ENCODE measurements around the gene TDP1. TPM values are rescaled to one million over a fixed set of nuclear protein-coding genes. Genes with fewer than 3 reads are reported as not detected.

TDP1 gene
- total and polyA plus RNA-seq, 2 experiments from 2014 or later, result 11.8 to 12.6 TPM

GRCh38 chr14:90000935-90001334 is 45.2 kb downstream of the TDP1 start:
- H3K27me3 ChIP-seq (replicated peaks; ENCODE audit: insufficient read depth), result no peaks in the 10 kb centered on the region
- no peaks in the 10 kb centered on the region for H3K9me3 ChIP-seq (ENCODE audit: low read depth)
- H3K79me2 ChIP-seq (ENCODE audit: insufficient read depth), result no peaks in the 10 kb centered on the region
- H3K27ac ChIP-seq, result no peak overlapping the region
- H3K36me3 ChIP-seq (ENCODE audit: low read depth), result peaks cover 8% of the 10 kb centered on the region; the same call in 1 of the 2 replicates
- H3K4me1 ChIP-seq (ENCODE audit: insufficient read depth), result no peaks in the 10 kb centered on the region
- no peak overlapping the region for H3K4me3 ChIP-seq
- no peak overlapping the region for H3K4me2 ChIP-seq (ENCODE audit: unreplicated experiment)
- H4K20me1 ChIP-seq (ENCODE audit: insufficient read depth), result no peaks in the 10 kb centered on the region
- H3F3A ChIP-seq (ENCODE audit: insufficient read depth), result no peaks in the 10 kb centered on the region
- H3K9me2 ChIP-seq (ENCODE audit: insufficient read depth), result no peaks in the 10 kb centered on the region
- TF ChIP-seq EZH2 (IDR thresholded peaks at IDR 0.05; ENCODE audit: insufficient read depth, poor library complexity, severe bottlenecking), result no peak
- TF ChIP-seq EZH2phosphoT487 (IDR thresholded peaks at IDR 0.05; ENCODE audit: insufficient read depth, low read depth), result no peak
- H3K9ac ChIP-seq, result no peak overlapping the region
- in situ Hi-C loops (cut with MboI), result no loop called here
- WGBS, 2 experiments (ENCODE audit: low coverage in 1 of 2, low lambda C conversion rate in 2 of 2, missing lambda C conversion rate in 2 of 2), result 97 to 100% methylated on average over 2 of the region's 2 CpGs
- H2AFZ ChIP-seq, result no peak overlapping the region
- no peak for DNase-seq

GRCh38 chr14:90003526-90004307 is 48.0 kb downstream of the TDP1 start:
- no peak overlapping the region for H3K9ac ChIP-seq
- in situ Hi-C loops (cut with MboI), result no loop called here
- no peaks in the 10 kb centered on the region for H3F3A ChIP-seq (ENCODE audit: insufficient read depth)
- H3K36me3 ChIP-seq (ENCODE audit: low read depth), result no peaks in the 10 kb centered on the region
- no peaks in the 10 kb centered on the region for H3K9me3 ChIP-seq (ENCODE audit: low read depth)
- no peak overlapping the region for H2AFZ ChIP-seq
- DNase-seq, result no peak
- no peak overlapping the region for H3K4me2 ChIP-seq (ENCODE audit: unreplicated experiment)
- TF ChIP-seq EZH2phosphoT487 (IDR thresholded peaks at IDR 0.05; ENCODE audit: insufficient read depth, low read depth) (no peak), EZH2 (IDR thresholded peaks at IDR 0.05; ENCODE audit: insufficient read depth, poor library complexity, severe bottlenecking) (no peak)
- no peak overlapping the region for H3K4me3 ChIP-seq
- H3K27me3 ChIP-seq (replicated peaks; ENCODE audit: insufficient read depth), result no peaks in the 10 kb centered on the region
- H3K4me1 ChIP-seq (ENCODE audit: insufficient read depth), result no peaks in the 10 kb centered on the region
- no peaks in the 10 kb centered on the region for H4K20me1 ChIP-seq (ENCODE audit: insufficient read depth)
- no peaks in the 10 kb centered on the region for H3K9me2 ChIP-seq (ENCODE audit: insufficient read depth)
- no peak overlapping the region for H3K27ac ChIP-seq
- WGBS, 2 experiments (ENCODE audit: low coverage in 1 of 2, low lambda C conversion rate in 2 of 2, missing lambda C conversion rate in 2 of 2), result 86 to 90% methylated on average over 6 of the region's 6 CpGs
- H3K79me2 ChIP-seq (ENCODE audit: insufficient read depth), result no peaks in the 10 kb centered on the region

GRCh38 chr14:90005441-90005840 is 49.7 kb downstream of the TDP1 start:
- no peaks in the 10 kb centered on the region for H4K20me1 ChIP-seq (ENCODE audit: insufficient read depth)
- H3F3A ChIP-seq (ENCODE audit: insufficient read depth), result no peaks in the 10 kb centered on the region
- H3K4me3 ChIP-seq, result no peak overlapping the region
- DNase-seq, result no peak
- H3K4me2 ChIP-seq (ENCODE audit: unreplicated experiment), result no peak overlapping the region
- in situ Hi-C loops (cut with MboI), result no loop called here
- H3K9ac ChIP-seq, result no peak overlapping the region
- TF ChIP-seq EZH2 (IDR thresholded peaks at IDR 0.05; ENCODE audit: insufficient read depth, poor library complexity, severe bottlenecking), result no peak
- no peak for TF ChIP-seq EZH2phosphoT487 (IDR thresholded peaks at IDR 0.05; ENCODE audit: insufficient read depth, low read depth)
- no peaks in the 10 kb centered on the region for H3K9me2 ChIP-seq (ENCODE audit: insufficient read depth)
- H3K4me1 ChIP-seq (ENCODE audit: insufficient read depth), result no peaks in the 10 kb centered on the region
- H3K36me3 ChIP-seq (ENCODE audit: low read depth), result no peaks in the 10 kb centered on the region
- H3K27ac ChIP-seq, result no peak overlapping the region
- no peaks in the 10 kb centered on the region for H3K9me3 ChIP-seq (ENCODE audit: low read depth)
- no peak overlapping the region for H2AFZ ChIP-seq
- H3K79me2 ChIP-seq (ENCODE audit: insufficient read depth), result no peaks in the 10 kb centered on the region
- H3K27me3 ChIP-seq (replicated peaks; ENCODE audit: insufficient read depth), result no peaks in the 10 kb centered on the region

- DNase-seq, result no peak
- in situ Hi-C loops (cut with MboI), result no loop called here
- Histone ChIP-seq H4K20me1 (ENCODE audit: insufficient read depth) (no peaks in the 10 kb centered on the region), H2AFZ (no peak overlapping the region), H3K4me1 (ENCODE audit: insufficient read depth) (no peaks in the 10 kb centered on the region), H3K9me3 (ENCODE audit: low read depth) (no peaks in the 10 kb centered on the region), H3K9me2 (ENCODE audit: insufficient read depth) (no peaks in the 10 kb centered on the region), H3K9ac (no peak overlapping the region), H3K27ac (no peak overlapping the region), H3K36me3 (ENCODE audit: low read depth) (0 out of 2 replicates have a peak, but pooled peaks cover 3% of the 10 kb centered on the region), H3K79me2 (ENCODE audit: insufficient read depth) (no peaks in the 10 kb centered on the region), H3F3A (ENCODE audit: insufficient read depth) (no peaks in the 10 kb centered on the region), H3K4me2 (ENCODE audit: unreplicated experiment) (no peak overlapping the region), H3K4me3 (no peak overlapping the region), H3K27me3 (replicated peaks; ENCODE audit: insufficient read depth) (no peaks in the 10 kb centered on the region)
- WGBS, 2 experiments (ENCODE audit: low coverage in 1 of 2, low lambda C conversion rate in 2 of 2, missing lambda C conversion rate in 2 of 2), result 98% methylated on average over 3 of the region's 3 CpGs
- TF ChIP-seq EZH2 (IDR thresholded peaks at IDR 0.05; ENCODE audit: insufficient read depth, poor library complexity, severe bottlenecking) (no peak), EZH2phosphoT487 (IDR thresholded peaks at IDR 0.05; ENCODE audit: insufficient read depth, low read depth) (no peak)
Measured at GRCh38 chr14:90005939-90006530, 50.3 kb downstream of the TDP1 start.
